H54 (cell line): ENCODE measurements around the gene METTL1.

Source experiments
- DNase-seq: peaks from one replicate; pipeline ENCODE4 v3.0.0; 2011; ENCODE audit warnings: low spot score, mixed read lengths; ENCODE audit not compliant: insufficient read length
- FAIRE-seq: peaks from 3 replicates; lab custom pipeline; 2011; peaks lifted over from hg19 to GRCh38; lab: Jason Lieb, UNC
- POLR2A ChIP-seq: IDR thresholded peaks from 2 replicates; pipeline ENCODE4 v1.6.1; 2011; ENCODE audit warnings: low read depth, mild to moderate bottlenecking, low read length

METTL1 gene

DNA sequence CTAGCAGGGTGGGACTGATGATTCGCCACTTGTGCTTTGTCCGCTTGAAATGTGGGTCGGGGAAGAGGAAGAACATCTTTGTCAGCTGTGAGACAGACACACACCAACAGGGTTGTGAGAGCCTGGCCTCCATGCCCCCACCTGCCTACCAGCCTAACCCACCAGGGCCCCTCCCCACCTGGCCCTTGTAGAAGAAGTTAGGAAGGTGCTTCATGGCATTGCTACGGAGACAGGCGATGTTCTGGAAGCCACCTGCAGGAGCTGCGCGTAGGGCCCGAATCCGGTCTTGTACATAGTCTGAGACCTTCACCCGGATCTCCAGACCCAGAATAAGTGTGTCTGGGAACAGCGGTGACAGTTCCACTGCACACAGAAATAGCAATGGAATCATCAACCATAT, 2.3 kb downstream of the METTL1 start:
- no peak for FAIRE-seq
- DNase-seq, result no peak
- no peak for TF ChIP-seq POLR2A

GRCh38 chr12:57767876-57768275, 4.0 kb downstream of the METTL1 start:
- no peak for DNase-seq
- no peak for FAIRE-seq
- TF ChIP-seq POLR2A, result no peak

- FAIRE-seq, result no peak
- TF ChIP-seq POLR2A, result no peak
Observed at GRCh38 chr12:57767305-57767698, 4.6 kb downstream of the METTL1 start.

DNA sequence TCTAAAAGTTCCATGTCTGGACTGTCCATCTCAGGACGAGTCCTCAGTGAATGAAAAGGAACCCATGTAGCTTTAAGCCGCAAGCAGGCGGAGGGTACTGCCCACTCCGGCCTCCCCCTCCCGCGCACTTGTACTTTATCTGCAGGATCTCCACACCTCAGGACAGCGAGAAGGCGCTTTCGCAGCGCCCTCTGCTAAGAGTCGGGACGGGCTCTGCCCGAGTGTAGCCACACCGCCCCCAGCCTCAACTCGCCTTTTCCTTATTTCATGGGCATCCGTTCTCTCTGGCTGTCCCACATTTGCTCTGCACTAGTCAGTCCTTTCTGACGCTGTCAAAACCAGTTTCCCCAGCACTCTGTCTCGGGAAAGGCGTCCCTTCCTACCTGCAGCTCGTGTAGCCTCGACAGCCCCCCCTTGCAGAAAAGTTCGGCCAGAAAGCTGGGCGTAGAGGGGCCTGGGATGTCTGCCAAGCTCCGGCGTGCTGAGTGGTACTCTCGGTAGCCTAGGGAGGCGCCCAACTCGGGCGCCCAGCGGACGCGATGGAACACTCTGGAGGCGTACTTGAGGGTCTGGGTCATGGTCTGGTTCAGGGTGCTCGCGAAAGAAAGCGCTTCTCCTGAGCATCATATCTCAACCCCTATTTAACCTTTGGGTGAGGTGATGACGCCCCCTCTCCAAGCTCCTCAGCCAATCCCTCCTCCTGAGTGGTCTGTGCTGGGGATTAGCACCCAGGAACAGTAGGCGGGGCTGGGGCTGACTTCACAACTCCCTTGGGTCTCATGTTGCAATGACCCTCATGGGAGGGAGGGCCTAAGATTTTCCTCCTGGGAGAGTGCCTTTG, 5.2 kb downstream of the METTL1 start, which contains the start of gene CYP27B1:
CYP27B1 (minus strand) TSS at position 615 of the 841 bp plus-strand sequence; CDS start at position 578, 37 bp downstream.
- FAIRE-seq, result no peak
- no peak for TF ChIP-seq POLR2A
- no peak for DNase-seq

More at GRCh38 chr12:57767305-57767698, 4.6 kb downstream of the METTL1 start:
- DNase-seq, result no peak

- no peak for FAIRE-seq
- no peak for DNase-seq
- no peak for TF ChIP-seq POLR2A
Observed at GRCh38 chr12:57765698-57766463, 6.0 kb downstream of the METTL1 start.

DNA sequence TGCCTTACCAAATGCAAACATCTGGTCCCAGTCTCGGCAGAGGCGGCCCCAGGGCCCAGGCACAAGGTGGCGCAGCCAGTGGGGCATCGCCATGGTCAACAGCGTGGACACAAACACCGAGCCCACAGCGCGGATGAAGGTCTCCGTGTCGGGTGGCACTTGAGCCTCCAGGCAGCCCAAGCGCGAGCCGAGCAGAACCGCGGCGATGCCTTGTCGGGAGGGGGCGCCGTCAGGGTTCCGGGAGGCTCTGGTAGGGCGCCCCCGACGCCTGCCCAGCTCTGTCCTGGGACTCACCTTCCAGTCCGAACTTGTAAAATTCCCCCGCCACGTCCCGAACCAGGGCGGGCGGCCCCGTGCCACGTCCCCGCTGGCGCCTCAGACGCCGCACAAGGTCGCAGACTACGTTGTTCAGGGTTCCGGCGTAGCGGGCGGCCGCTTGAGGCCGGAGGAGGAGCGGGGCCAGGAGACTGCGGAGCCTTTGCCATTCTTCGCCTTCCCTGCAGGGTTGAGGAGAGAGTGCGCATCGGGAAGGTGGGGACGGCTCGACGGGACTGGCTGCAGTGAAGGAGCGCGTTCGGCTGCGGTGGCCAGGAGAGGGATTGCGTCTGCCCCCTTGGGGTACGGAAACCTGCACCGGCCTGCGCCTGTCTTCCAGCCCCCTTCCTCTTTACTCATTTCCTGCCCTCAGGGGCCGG, 6.8 kb downstream of the METTL1 start:
- no peak for FAIRE-seq
- no peak for DNase-seq
- no peak for TF ChIP-seq POLR2A

GRCh38 chr12:57764662-57765002, 7.3 kb downstream of the METTL1 start:
- DNase-seq (no peak), FAIRE-seq (no peak)
- TF ChIP-seq POLR2A, result no peak

DNA sequence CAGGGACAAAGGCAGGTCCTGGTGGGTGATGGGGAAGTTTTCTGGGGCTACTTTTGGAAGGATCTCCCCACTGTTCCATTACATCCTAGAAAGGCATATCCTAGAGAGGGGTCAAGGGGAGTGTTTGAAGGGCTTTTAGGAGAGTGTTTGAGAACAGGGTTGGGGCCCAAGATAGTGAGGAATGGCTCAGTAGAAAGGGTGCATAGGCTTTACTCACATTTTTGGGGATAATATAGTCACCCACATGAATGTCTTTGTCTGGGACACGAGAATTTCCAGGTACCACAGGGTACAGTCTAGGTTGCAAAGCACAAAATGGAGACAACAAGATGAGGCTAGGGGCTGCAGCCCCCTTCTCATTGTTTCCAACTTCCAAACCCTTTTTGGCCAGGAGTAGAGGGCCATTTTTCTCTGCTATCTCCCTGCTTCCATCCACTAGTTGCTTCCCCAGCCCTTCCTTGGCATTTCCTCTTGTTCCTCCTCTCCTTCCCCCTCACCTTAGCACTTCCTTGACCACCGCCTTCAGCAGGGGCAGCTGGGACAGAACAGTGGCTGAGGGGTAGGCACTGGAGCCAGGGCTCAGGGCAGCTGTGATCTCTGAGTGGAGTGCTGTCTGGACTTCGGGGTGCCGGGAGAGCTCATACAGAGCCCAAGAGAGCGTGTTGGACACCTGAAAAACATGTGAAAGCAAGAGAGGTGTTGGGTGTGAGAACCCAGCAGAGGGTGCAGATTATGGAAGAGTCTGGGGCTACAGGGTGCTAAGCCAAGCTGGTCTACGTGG, 7.8 kb downstream of the METTL1 start:
- FAIRE-seq, result no peak
- TF ChIP-seq POLR2A, result no peak
- no peak for DNase-seq

DNA sequence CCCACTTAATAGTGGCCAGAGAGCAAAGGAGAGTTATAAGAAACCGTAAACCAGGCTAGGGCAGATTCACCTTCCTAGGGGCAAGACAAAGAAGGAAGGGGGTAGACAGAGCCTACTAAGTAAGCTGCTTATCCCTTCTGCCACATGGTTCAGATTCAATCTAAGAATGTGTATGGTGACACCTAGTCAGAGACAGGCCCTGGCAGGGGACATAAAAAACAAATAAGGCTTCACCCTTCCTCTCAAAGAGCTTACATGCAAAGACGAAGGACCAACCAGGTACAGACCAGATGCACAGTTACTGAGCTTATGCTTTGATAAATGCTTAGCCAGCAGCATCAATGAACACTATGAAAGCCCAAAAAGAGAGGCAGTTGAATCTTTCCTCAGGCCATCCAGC, 9.4 kb downstream of the METTL1 start:
- FAIRE-seq (no peak), DNase-seq (no peak)
- no peak for TF ChIP-seq POLR2A

GRCh38 chr12:57761391-57761998, 10.4 kb downstream of the METTL1 start:
- no peak for TF ChIP-seq POLR2A
- FAIRE-seq, result no peak
- DNase-seq, result no peak

- no peak for TF ChIP-seq POLR2A
- DNase-seq (no peak), FAIRE-seq (no peak)
Observed at GRCh38 chr12:57760347-57760982, 11.4 kb downstream of the METTL1 start.

GRCh38 chr12:57759360-57759980, 12.4 kb downstream of the METTL1 start:
- no peak for FAIRE-seq
- no peak for DNase-seq
- TF ChIP-seq POLR2A, result no peak
